H1 (cell line): ENCODE data around the gene FCN2. TPM values are rescaled to one million over a fixed set of nuclear protein-coding genes. Genes with fewer than 3 reads are reported as not detected.

Source experiments
- CHD7 ChIP-seq: fragments of 300-600 bp; sonication (generic); IDR thresholded peaks from 2 replicates; pipeline ENCODE4 v1.7.1; 2012; ENCODE audit warnings: low read length, moderate library complexity, mild to moderate bottlenecking, inconsistent platforms; ENCODE audit not compliant: insufficient replicate concordance
- polyA plus RNA-seq, 7 experiments: library from polyadenylated mRNA; depleted of rRNA in 3 of 7; stranded (reverse) in 5 of 7; unstranded in 2 of 7; fragments of >200 nt in 5 of 7; fragments of 200-250 nt in 2 of 7; gene quantifications; 1 replicate in 5 of 7; 2 replicates in 1 of 7; 4 replicates in 1 of 7; pipeline versions ENCODE4 v1.2.1 to v1.2.3, GENCODE V29; 2011 to 2013; ENCODE audit warnings: missing spikeins in 2 of 7, mixed read lengths in 2 of 7
- total RNA-seq: library from RNA; stranded (reverse); fragmentation: NEBNext Ultra II Directional; extraction: Animal tissue kit (Norgen Biotek cat#: 25700); gene quantifications from 2 replicates; pipeline ENCODE4 v1.2.1, GENCODE V29; 2021

Gene FCN2
- total and polyA plus RNA-seq, 2 of the 8 experiments (the other 6 are each of a cell fraction or from before 2014, with no cell fraction given), result not detected

DNA sequence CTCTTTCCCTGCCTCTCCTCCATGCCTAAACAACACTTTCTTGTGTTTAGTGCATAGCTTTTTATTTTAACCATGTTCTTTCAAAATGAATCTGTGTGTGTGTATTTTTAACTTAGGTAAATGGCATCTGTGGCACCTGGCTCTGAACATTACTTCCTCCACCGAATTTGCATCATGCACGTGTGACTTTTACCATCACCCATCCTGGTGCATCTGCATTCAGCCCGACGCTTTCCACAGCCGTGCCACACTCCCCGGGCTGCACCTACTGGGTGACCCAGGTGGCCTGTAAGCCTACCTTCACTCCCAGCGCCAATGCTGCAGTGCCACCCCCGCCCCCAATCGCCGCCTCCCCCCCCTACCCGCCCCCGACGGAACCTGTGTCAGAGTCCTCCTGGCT, 49.8 kb downstream of the FCN2 start (continued):
- TF ChIP-seq CHD7, result no peak
